GM12873 (cell line): ENCODE results near the gene ZNF20.

Experiments
- TF ChIP-seq, protein P1 (sequence below): IDR thresholded peaks from 2 replicates; pipeline ENCODE4 v1.5.1; 2012; ENCODE audit warnings: low read depth, mild to moderate bottlenecking, moderate library complexity, low read length, control low read depth; ENCODE audit not compliant: insufficient read depth; ENCODE audit errors: missing control alignments

ZNF20 gene

DNA sequence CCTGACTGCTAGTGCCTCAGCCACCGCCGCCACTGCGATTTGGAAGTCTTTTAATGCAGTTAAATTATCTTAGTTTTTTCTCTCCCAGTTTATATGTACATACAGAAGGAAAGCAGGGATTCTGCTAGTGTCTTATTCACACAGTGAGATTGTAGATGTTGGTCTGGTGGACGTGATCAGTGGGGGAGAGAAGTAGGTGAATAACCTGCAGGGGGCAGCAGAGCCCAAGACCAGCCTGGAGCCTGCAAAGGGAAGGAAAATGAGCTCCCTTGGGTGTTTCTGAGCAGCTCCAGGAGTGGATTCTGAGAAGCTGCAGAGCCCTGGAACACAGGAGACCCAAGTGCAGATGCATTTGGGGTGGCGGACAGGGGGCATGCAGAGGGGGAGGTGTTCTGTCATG is 49.3 kb downstream of the ZNF20 start:
- TF ChIP-seq, protein P1, sequence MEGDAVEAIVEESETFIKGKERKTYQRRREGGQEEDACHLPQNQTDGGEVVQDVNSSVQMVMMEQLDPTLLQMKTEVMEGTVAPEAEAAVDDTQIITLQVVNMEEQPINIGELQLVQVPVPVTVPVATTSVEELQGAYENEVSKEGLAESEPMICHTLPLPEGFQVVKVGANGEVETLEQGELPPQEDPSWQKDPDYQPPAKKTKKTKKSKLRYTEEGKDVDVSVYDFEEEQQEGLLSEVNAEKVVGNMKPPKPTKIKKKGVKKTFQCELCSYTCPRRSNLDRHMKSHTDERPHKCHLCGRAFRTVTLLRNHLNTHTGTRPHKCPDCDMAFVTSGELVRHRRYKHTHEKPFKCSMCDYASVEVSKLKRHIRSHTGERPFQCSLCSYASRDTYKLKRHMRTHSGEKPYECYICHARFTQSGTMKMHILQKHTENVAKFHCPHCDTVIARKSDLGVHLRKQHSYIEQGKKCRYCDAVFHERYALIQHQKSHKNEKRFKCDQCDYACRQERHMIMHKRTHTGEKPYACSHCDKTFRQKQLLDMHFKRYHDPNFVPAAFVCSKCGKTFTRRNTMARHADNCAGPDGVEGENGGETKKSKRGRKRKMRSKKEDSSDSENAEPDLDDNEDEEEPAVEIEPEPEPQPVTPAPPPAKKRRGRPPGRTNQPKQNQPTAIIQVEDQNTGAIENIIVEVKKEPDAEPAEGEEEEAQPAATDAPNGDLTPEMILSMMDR, result peak; percentile 80

- TF ChIP-seq, protein P1, result no peak
Measured at GRCh38 chr19:12085074-12085818, 54.9 kb downstream of the ZNF20 start.
